B cell (primary cell): ENCODE results near the gene NHLRC1. TPM values are rescaled to one million over a fixed set of nuclear protein-coding genes. Genes with fewer than 3 reads are reported as not detected.

Source experiments
- ATAC-seq: fragments of 200-7000 bp; cut with Tn5 transposase; one replicate; pipeline ENCODE4 v1.10.0; 2021; ENCODE audit warnings: low read depth, mild to moderate bottlenecking, moderate number of reproducible peaks, moderate library complexity
- CTCF ChIA-PET: fragments of 350-600 bp; sonication (Branson Sonifier 250); formaldehyde crosslinking; loops from one replicate; lab custom pipeline; 2021; ENCODE audit warnings: antibody characterized with exemption, inconsistent platforms; lab: Charles Lee
- POLR2A ChIA-PET: fragments of 350-600 bp; sonication (Branson Sonifier 250); formaldehyde crosslinking; loops from one replicate; lab custom pipeline; 2021; ENCODE audit warnings: antibody characterized with exemption; lab: Charles Lee
- DNase-seq: peaks from one replicate; pipeline ENCODE4 v3.0.0; 2013
- H2AFZ ChIP-seq: 2 replicates; pipeline ENCODE4 v1.6.1; 2012; ENCODE audit warnings: mild to moderate bottlenecking, low read depth, low read length; ENCODE audit not compliant: insufficient read depth, poor library complexity, severe bottlenecking
- H3K27ac ChIP-seq, 2 donors: 1 replicate in 1 of 2; 2 replicates in 1 of 2; pipeline ENCODE4 v1.5.1; 2012 to 2013; ENCODE audit warnings: low read length in 2 of 2, mild to moderate bottlenecking in 2 of 2, moderate library complexity in 1 of 2
- H3K27me3 ChIP-seq, 4 experiments: fragments of 200-600 bp in 1 of 4; sonication (generic) in 1 of 4; replicated peaks in 1 of 4; 1 replicate in 2 of 4; 2 replicates in 2 of 4; pipeline versions ENCODE4 v1.6.1 to v1.7.0; 2013 to 2016; ENCODE audit warnings: low read length in 3 of 4, mild to moderate bottlenecking in 2 of 4, mixed read lengths in 1 of 4, moderate library complexity in 1 of 4; ENCODE audit not compliant: insufficient read depth in 4 of 4, control insufficient read depth in 3 of 4; ENCODE audit errors: control extremely low read depth in 1 of 4
- H3K36me3 ChIP-seq, 2 experiments: replicated peaks in 1 of 2; 1 replicate in 1 of 2; 2 replicates in 1 of 2; pipeline versions ENCODE4 v1.6.1 to v1.7.1; 2013; ENCODE audit warnings: low read length in 1 of 2; ENCODE audit not compliant: insufficient read depth in 2 of 2, control insufficient read depth in 1 of 2; ENCODE audit errors: control extremely low read depth in 1 of 2, extremely low read depth in 1 of 2
- H3K4me1 ChIP-seq, 2 donors: fragments of 200-600 bp in 1 of 2; sonication (generic) in 1 of 2; 1 replicate in 1 of 2; 2 replicates in 1 of 2; pipeline versions ENCODE4 v1.5.1 to v1.6.1; 2013 to 2017; ENCODE audit warnings: low read length in 2 of 2; ENCODE audit not compliant: control insufficient read depth in 2 of 2, insufficient read depth in 2 of 2
- H3K4me2 ChIP-seq: replicated peaks from 2 replicates; pipeline ENCODE3; 2012; ENCODE audit warnings: mild to moderate bottlenecking, low read depth, low read length; ENCODE audit not compliant: poor library complexity, severe bottlenecking
- H3K4me3 ChIP-seq, 5 experiments: fragments of 200-600 bp in 1 of 5; sonication (generic) in 1 of 5; 1 replicate in 3 of 5; 2 replicates in 2 of 5; pipeline versions ENCODE4 v1.5.1 to v1.7.0; 2011 to 2016; ENCODE audit warnings: low read length in 4 of 5, mild to moderate bottlenecking in 4 of 5, low read depth in 2 of 5, control low read depth in 1 of 5, moderate library complexity in 1 of 5; ENCODE audit not compliant: insufficient read depth in 1 of 5; ENCODE audit errors: control extremely low read depth in 1 of 5, extremely low read depth in 1 of 5
- H3K79me2 ChIP-seq: fragments of 200-600 bp; sonication (generic); one replicate; pipeline ENCODE4 v1.6.0; 2016; ENCODE audit warnings: low read length; ENCODE audit not compliant: control insufficient read depth, insufficient read depth
- H3K9ac ChIP-seq: fragments of 200-600 bp; sonication (generic); 2 replicates; pipeline ENCODE4 v1.6.1; 2017; ENCODE audit warnings: mild to moderate bottlenecking, low read length, moderate library complexity
- H3K9me3 ChIP-seq, 3 donors: one replicate each; pipeline versions ENCODE4 v1.6.1 to v1.7.1; 2013; ENCODE audit warnings: low read length in 2 of 3; ENCODE audit not compliant: control insufficient read depth in 2 of 3, insufficient read depth in 1 of 3; ENCODE audit errors: control extremely low read depth in 1 of 3
- H4K20me1 ChIP-seq: 2 replicates; pipeline ENCODE4 v1.6.0; 2012; ENCODE audit warnings: mild to moderate bottlenecking, low read length; ENCODE audit not compliant: insufficient read depth, control insufficient read depth, poor library complexity, severe bottlenecking
- H3K27ac Mint-ChIP-seq: one replicate; pipeline ENCODE4 v1.8.0; 2021; ENCODE audit warnings: mixed read lengths
- H3K27me3 Mint-ChIP-seq: one replicate; pipeline ENCODE4 v1.8.0; 2021; ENCODE audit warnings: mixed read lengths
- H3K4me1 Mint-ChIP-seq: one replicate; pipeline ENCODE4 v1.8.0; 2021; ENCODE audit warnings: mixed read lengths
- H3K4me3 Mint-ChIP-seq: one replicate; pipeline ENCODE4 v1.8.0; 2021; ENCODE audit warnings: mixed read lengths
- H3K9me3 Mint-ChIP-seq: one replicate; pipeline ENCODE4 v1.8.0; 2022; ENCODE audit warnings: mixed read lengths; ENCODE audit not compliant: insufficient read depth
- EZH2 ChIP-seq: IDR thresholded peaks from 2 replicates; pipeline ENCODE4 v1.6.1; 2012; ENCODE audit warnings: borderline replicate concordance, low read depth, mild to moderate bottlenecking, moderate library complexity, low read length; ENCODE audit not compliant: insufficient read depth, poor library complexity, severe bottlenecking
- WGBS: methylation state at CpG from one replicate; pipeline ENCODE4 v1.1.5; 2013; ENCODE audit warnings: missing lambda C conversion rate; ENCODE audit not compliant: insufficient coverage; 5-methylcytosine and 5-hydroxymethylcytosine counted together
- intact Hi-C: fragments of 100-400 bp; cut with micrococcal nuclease; formaldehyde crosslinking; loops from one replicate; pipeline ENCODE4 v1.10.0; 2022
- polyA plus RNA-seq: library from polyadenylated mRNA; depleted of rRNA; stranded (reverse); fragments of >200 nt; gene quantifications from 2 replicates; pipeline ENCODE4 v1.2.3, GENCODE V29; 2012
- total RNA-seq, 2 donors: library from RNA; stranded (reverse); fragments of 120-200 nt in 1 of 2; gene quantifications; 1 replicate in 1 of 2; 2 replicates in 1 of 2; pipeline versions ENCODE4 v1.2.3 to v1.2.4, GENCODE V29; 2013 to 2022
- TF ChIP-seq, protein P1 (sequence below): fragments of 200-600 bp; IDR thresholded peaks from one replicate; pipeline ENCODE4 v1.8.0; 2022; ENCODE audit warnings: antibody characterized with exemption, mild to moderate bottlenecking

Gene NHLRC1
- total and polyA plus RNA-seq, 2 donors (not counting 1 experiment from before 2014, with no cell fraction given): 0.31 to 1.0 TPM

DNA sequence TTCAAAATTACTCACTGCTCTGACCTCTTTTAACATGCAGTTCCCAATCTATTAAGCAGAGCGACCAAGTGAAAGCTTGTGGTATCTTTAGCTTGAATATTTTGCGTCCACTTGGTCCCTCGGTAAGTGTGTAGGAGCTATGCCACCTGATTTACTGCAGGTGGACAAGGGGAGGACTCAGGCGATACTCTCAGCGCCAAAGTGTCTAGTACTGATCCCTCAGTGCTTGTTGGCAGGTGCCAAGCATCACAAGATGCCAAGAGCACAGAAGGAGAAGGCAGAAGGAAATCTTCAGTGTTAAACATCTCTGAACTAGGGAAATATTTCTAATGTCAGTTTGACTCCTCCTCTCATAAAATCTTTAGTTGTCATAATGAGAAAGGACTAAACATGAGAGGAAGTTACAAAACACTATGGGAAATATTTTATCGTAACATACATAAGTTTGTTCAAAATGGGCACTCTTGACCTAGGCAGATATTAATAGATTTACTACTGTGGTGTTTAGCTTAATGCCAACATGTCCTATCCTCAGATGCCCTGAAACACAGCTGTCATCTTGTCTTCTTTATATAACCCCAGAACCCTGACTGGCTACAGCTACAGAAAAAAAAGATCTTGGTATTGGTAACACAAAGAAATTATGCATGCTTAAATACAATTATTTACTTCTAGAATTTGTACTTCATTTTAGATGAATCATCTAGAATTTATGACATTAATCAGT lies 19.5 kb downstream of the NHLRC1 start:
- Mint-ChIP-seq H3K27ac (no peak overlapping the region), H3K9me3 (peaks cover 9% of the 10 kb centered on the region), H3K4me1 (no peaks in the 10 kb centered on the region), H3K27me3 (peaks cover 31% of the 10 kb centered on the region), H3K4me3 (no peak overlapping the region)
- Histone ChIP-seq H2AFZ (no peak overlapping the region), H4K20me1 (no peaks in the 10 kb centered on the region), H3K79me2 (no peaks in the 10 kb centered on the region), H3K4me2 (no peak overlapping the region), H3K9me3 (peaks cover 0 to 10% (median 7%) of the 10 kb centered on the region in 3 donors), H3K4me1 (no peaks in the 10 kb centered on the region), H3K27ac (no peak overlapping the region), H3K36me3 (no peaks in the 10 kb centered on the region), H3K27me3 (no peaks in the 10 kb centered on the region), H3K9ac (no peak overlapping the region), H3K4me3 (no peak overlapping the region)
- POLR2A ChIA-PET: no interaction called here
- DNase-seq: no peak
- ATAC-seq: no peak
- intact Hi-C loops: no loop called here
- CTCF ChIA-PET: no interaction called here
- 84% methylated on average over 4 of the region's 6 CpGs for WGBS
- no peak for TF ChIP-seq EZH2
- TF ChIP-seq, protein P1, sequence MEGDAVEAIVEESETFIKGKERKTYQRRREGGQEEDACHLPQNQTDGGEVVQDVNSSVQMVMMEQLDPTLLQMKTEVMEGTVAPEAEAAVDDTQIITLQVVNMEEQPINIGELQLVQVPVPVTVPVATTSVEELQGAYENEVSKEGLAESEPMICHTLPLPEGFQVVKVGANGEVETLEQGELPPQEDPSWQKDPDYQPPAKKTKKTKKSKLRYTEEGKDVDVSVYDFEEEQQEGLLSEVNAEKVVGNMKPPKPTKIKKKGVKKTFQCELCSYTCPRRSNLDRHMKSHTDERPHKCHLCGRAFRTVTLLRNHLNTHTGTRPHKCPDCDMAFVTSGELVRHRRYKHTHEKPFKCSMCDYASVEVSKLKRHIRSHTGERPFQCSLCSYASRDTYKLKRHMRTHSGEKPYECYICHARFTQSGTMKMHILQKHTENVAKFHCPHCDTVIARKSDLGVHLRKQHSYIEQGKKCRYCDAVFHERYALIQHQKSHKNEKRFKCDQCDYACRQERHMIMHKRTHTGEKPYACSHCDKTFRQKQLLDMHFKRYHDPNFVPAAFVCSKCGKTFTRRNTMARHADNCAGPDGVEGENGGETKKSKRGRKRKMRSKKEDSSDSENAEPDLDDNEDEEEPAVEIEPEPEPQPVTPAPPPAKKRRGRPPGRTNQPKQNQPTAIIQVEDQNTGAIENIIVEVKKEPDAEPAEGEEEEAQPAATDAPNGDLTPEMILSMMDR: no peak

DNA sequence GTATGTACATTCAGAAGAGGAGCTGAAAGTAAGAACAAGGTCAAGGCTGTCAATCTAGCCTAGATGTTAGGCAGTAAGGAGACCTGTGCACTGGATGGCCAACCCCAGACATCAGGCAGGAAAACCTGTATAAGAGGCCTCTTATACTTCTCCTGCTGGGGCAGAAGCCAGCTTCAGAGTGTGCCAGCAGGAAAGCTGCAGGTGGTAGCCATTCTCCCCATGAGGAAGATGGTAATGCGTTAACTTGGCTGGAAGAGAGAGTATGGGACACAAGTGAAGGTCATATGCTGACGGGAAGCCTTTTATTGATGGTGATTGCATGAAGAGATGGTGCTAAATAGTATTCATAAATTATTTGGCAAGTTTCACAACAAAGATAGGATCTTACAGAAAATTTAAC lies 20.6 kb downstream of the NHLRC1 start:
- H3K79me2 ChIP-seq: no peaks in the 10 kb centered on the region
- ATAC-seq: no peak
- no peak overlapping the region for H3K4me2 ChIP-seq
- no peaks in the 10 kb centered on the region for H3K4me1 ChIP-seq
- CTCF ChIA-PET: no interaction called here
- intact Hi-C loops: no loop called here
- Mint-ChIP-seq H3K4me1 (no peaks in the 10 kb centered on the region), H3K27ac (no peak overlapping the region), H3K9me3 (peaks cover 4% of the 10 kb centered on the region), H3K27me3 (peaks cover 31% of the 10 kb centered on the region), H3K4me3 (no peak overlapping the region)
- no peaks in the 10 kb centered on the region for H3K36me3 ChIP-seq
- H3K4me3 ChIP-seq: no peak overlapping the region
- TF ChIP-seq EZH2: no peak
- TF ChIP-seq, protein P1: no peak
- H3K27me3 ChIP-seq: no peaks in the 10 kb centered on the region
- no peak for DNase-seq
- no peak overlapping the region for H2AFZ ChIP-seq
- peaks cover 0 to 4% (median 3%) of the 10 kb centered on the region in 3 donors for H3K9me3 ChIP-seq
- POLR2A ChIA-PET: no interaction called here
- WGBS: 100% methylated on average over 1 of the region's 2 CpGs
- H3K9ac ChIP-seq: no peak overlapping the region
- H3K27ac ChIP-seq: no peak overlapping the region
- H4K20me1 ChIP-seq: no peaks in the 10 kb centered on the region
